NCI-H524 treated with DMSO at 0.1 percent for 48 hours (cell line): ENCODE data around the gene DMRTB1.

ENCODE experiments used
- DNase-seq: peaks from one replicate; lab custom pipeline; 2025; lab: John Stamatoyannopoulos, UW

DMRTB1 gene

DNA sequence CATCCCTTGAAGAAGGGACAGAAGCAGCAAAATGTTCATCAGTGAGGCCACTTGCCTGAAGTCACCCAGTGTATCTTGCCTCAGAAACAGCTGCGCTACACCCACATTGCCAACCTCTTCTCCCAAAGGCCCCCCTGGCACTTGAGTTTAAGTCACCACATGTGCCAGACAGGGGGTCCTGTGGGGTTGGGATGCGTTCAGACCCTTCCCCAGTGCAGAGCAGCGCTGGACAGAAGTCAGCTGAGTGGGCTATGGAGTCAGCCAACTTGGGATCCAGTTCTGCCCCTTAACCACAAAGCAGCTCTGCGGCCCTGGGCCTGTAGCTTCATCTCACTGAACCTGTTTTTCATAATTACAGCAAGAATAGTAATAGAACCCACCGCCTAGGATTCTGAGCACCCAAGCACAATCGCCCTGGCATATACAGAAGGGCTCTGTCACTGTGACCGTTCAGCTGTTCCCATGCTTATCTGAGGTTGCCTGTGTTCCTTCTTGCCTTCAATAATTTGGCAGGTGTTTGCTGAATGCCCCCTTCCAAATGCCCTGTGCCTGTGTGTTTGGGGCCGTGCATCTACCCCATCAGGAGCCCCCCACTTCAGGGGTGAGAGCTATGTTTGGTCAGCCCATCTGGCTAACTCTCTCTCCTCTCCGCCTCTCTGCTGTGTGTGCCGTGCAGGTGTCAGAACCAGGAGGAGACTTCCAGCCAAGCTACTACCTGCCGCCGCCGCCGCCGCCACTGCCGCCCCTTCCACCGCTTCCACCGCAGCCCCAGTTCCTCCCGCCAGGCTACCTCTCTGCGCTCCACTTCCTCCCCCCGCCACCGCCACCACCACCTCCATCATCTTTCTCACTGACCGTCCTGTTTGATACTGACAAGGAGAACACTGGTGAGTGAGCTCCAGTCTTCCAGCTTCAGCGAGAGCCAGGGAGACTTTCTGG lies 5.0 kb downstream of the DMRTB1 start:
- DNase-seq = no peak

DNA sequence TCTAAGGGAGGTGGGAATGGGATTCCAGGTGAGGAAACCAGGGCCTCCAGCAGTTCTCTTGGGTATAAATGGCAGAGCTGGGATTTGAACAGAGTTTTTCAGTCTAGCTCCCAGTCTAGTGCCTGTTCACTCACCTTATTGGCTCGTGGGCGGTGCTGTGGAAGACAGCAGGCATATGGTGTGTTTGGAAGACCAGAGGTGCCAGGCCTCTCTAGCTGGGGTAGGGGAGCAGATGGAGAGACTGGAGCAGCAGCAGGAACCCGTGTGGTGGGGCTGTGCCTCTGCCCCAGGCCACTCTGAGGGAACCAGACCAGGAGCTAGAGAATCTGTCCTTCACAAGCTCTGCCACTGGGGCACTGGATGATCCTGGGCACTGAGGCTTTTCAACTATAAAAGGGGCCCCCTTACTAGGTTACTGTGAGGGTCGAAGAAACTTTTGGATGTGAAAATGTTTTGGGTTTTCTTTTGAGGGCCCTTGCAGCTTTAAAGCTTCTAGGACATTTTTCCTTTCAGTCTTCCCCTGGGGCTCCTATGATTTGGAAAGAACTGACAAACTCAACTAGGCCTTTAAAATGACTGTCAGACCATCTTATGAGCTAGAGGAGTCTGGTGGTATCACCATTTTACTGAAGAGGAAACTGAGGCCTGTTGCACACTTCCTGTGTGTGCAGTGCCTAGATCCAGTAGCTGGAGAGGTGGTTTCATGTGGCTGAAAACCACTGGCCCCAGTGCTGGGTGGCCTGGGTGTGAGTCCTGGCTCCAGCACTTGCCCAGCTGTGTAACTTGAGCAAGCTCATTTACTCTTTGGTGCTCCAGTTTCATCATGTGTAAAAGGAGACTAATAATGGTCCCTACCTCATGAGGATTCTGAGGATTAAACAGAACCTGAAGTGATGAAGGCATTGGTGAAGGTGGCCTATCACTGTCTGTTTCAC lies 6.1 kb downstream of the DMRTB1 start:
- peak; percentile 56 for DNase-seq

DNA sequence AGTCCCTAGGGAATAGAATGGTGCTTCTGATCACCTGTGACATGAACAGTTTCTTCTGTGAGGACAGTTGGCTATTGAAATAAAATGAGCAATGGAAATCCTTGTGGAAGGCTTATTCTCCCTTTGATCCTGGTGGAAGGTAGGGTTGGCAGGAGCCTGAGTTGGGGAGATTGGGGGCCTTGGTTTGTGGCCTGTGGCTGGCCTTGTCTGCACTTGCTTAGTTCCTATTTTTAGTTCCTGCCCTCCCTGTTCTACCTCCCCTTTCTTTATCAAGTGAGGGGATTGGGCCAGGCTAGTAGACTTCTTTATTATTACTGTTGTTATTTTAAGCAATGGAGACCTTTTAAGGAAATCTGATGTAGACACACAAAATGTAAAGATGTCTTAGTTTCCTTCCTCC lies 8.2 kb downstream of the DMRTB1 start:
- DNase-seq = no peak

DNA sequence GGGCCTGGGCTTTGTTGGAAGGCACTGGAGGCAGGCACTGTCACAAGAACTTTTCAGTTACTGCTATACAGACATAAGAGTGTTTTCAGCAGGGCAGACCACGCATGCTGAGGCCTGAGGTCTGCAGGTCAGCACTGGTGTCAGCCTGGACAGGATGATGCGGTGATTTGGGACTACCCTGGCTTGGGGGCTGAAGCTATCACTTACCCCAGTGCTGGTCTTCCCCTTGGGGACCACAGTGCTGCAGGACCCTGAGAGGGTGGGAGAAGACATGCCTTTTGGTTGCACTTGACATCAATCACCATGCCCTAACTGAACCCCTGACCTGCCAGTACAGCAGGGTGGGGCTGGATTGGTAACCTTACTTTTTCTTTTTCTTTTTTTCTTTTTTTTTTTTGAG lies 9.2 kb downstream of the DMRTB1 start:
- DNase-seq = no peak

DNA sequence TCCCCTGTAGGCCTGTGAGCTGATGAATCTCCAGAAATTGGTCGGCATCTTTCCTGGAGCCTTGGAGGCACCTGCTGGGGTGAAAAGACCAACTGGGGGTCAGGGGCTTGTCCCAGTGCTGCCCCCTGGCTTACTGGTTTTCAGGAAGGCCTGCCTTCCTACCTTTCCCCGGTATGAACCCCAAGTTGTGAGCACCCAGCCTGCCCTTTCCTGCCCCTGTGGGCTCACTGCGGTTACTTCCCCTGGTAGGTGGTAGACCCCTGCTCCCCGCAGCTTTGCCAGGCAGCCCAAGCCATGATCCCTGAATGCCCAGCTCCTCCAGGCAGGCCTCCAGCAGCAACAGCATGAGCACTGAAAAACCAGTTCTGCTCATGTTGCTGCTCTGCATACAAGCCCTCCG lies 10.2 kb downstream of the DMRTB1 start:
- no peak for DNase-seq

DNA sequence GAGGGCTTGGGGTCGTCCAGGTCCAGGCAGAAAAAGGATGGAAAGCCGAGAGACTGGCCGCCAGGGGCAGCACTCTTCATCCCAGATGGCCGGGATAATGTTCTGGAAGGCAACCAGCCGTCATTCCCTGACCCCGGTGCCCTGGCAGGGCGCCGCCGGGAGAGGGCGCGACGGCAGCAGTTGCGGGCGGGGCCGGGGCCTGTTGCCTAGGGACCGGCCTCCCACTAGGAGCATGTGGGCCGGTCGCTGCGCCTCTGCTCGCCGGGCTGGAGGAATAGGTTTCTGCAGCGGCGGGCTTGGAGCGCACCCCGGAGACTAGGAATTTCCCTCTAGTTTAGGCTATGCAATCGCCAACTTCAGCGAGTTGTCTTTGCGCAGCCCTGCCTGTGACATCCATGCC lies 11.0 kb downstream of the DMRTB1 start:
- peak; percentile 16 for DNase-seq

DNA sequence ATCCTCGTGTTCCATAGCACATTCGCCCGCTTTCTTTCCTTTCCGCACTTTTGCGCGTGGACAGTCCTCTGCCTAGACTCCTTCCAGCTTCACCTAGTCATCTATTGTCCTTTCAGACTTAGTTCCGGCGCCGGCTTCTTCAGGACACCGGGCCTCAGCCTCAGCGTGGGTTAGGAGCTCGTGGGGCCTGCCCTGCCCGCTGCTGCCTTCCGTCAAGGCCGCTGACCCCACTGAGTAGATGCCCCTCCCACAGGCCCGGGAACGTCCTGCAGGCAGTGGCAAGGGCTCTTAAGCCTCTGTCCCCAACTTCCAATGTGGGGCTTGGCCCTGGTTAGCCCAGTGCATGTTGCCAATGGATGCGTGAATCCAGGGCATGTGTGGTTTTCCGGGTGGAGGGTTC lies 11.4 kb downstream of the DMRTB1 start:
- DNase-seq = no peak

DNA sequence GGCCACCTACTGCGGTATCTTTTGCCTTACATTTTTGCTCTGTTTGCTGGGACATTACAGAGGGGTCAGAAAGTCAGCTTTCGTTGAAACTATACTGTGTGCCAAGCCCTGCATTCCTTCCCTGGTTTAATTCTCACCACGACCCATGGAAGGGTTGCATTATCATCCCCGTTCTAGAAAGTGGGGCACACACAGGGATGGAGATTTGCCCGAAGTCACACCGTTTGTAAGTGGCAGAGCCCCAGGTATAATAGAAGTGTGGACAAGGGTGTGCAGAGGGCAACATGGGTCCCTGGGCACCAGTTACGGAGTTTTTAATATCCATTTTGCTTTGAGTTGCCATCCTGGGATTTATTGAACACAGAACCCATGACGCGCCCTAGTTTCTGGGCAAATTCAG lies 11.8 kb downstream of the DMRTB1 start:
- DNase-seq = no peak

DNA sequence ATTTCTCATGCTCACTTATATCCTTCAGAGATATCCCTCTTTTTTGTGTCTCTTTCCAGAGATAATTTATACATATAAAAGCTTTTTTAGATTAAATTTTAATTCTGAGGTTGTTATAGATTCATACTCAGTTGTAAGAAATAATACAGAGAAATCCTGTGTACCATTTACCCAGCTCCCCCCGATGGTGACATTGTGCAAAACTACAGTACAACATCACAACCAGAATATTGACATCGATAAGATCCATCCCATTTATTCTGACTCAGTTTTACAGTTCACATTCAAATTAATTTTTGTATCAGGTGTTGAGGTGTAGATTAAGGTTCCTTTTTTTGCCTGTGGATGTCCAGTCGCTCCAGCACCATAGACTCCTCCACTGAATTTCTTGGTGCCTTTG lies 14.3 kb downstream of the DMRTB1 start:
- DNase-seq = no peak

DNA sequence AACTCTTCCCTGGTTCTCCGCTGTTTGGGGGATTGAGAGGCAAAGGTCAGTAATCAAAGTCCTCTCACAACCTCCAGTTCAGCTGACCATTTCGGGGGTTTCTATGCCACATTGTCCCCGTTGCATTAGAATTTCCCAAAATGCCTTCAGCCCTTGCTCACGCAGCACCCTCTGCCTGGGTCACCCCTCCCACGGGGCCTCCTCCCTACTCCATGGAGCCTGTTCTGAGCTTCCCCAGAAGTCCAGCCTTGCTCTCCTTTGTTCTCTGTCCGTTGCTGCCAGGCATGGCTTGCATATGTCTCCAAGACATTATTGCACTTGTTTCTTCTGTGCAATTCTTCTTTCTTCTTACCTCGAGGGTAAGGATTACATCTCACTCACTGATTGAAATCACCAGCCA lies 16.5 kb downstream of the DMRTB1 start:
- DNase-seq = no peak

DNA sequence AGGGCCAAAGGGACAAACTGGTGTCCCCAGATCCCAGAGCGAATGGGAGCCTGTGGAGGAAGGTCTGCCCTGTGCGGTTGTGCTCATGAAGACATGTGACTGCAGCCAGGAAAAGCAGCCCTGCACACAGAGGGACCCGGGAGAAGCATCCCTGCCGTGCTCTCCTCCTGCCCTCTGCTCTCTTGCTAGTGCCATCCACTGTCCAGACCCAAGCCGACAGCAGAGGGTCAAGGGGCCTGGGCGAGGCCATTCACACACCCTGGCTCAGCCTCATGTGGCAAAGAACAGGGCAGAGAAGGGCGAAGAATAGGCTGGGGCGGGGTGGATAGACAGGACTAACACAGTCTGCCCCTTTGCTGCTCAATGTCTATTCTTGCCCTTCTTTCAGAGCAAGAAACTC lies 17.4 kb downstream of the DMRTB1 start:
- DNase-seq = no peak

DNA sequence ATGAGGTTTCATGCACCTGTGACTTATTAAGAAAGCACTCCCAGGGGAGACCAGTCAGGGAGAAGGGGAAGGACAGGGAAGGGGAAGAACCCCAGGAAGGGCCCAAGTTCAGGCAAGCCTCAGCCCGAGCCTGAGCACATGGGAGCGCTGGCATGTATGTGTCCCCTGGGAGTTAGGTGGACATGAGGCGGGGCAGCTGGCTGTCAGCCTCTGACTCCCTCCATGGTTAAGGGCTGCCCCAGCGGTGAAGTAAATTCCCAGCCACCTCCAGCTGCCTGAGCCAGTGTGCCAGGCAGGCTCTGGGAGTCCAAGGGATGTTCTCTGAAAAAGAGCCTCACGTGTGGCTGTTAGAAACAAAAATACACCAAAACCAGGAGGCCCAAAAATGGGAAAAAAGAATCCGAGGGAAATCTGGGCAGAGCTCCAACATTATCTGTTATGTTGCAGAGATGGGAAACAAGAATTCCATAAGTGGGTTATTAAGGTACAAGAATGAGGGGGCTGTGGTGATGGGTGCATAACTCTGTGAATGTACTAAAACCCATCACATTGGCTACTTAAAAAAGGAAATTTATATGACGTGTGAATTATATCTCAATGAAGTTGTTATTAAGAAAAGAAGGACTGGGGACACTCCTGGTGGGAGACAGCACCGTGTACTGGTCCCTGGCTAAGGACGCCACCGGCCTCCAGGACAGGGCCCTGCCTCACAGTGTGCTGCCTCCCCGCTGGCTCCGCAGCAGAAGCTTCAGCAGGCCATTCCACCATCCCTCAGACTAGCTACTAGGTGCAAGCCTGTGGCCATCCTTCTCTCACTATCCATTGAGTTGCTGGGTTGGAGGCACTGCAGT lies 18.7 kb downstream of the DMRTB1 start:
- no peak for DNase-seq

DNA sequence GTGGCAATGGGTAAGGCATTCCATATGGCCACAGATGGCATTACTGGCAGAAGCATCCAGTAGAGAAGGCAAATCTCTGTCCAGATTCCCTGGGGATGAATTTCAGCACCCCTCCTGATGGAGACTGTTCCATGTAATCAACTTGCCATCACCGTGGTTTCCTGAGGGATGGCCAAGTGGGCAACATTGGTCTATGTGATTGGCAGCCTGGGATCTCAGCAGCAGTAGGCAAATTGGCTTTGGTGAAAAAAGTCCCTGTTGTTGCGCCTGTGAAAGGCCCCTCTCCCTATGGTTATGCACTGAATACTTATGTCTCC lies 19.3 kb downstream of the DMRTB1 start:
- DNase-seq = peak; percentile 64

DNA sequence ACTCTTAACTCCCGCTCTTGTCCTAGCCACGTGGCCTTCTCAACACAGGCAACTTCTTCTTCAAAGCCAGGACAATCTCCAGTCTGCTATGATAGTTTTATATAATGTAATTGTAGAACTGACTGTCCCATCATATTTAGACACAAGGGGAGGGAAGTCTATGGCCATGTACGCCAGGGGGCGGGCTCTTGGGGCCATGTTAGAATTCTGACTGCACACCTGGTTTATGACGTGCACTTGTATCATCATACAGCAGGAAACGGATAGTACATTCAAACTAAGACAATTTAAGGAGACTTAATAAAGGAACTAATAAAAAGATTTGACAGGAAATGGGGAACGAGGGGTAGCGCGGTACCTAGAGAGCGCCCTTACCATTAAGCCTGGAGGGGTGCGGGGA lies 21.5 kb downstream of the DMRTB1 start:
- no peak for DNase-seq

DNA sequence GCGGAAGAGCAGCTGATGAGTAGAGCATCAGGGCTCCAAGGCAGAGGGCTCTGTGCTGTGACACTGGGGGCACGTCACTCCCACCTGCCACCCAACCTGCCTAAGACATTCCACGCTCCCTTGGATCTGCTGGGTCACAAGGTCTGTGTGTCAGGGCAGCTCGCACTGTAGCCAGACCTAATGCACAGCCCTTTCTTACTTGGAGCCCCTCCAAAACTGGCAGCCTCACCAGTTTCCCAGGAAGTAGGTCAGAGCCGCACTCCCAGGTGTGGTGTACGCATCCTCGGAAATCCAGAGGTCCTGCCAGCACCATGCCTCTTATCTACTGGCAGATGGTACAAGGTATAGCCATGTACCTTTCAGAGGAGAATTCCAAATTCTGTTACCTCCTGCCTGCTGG lies 22.3 kb downstream of the DMRTB1 start:
- no peak for DNase-seq

DNA sequence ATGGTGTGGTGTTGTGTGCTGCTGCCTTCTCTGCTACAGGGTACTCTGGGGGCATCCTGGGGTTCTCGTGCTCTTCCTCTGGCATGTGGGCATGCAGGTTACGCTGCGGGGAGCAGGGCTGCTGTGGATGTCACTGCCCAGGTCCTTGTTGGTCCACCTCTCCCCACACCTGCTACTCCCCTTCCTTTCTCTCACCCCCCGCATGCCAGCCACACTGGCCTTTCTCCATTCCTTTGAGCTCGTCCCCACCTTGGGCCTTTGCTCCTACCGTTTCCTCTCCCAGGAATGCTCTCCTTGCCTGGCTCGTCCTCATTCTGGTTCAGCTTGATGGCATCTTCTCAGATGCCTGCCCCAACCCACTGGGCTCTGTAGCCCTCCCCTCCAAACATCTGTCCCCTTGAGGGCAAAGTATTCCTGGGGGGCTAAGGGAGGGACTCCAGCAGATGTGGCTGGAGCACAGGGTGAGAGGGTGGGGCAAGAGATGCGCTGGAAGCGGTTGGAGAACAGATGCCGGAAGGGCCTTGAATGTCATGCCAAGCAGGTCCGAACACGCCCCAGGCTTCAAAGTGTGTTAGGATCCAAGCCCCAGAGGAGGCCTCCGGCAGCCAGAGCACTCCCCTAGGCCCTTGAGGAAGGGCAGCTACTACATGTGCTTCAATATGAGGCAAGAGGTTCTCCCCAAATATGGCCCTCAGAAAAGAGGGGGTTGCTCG lies 23.4 kb downstream of the DMRTB1 start:
- no peak for DNase-seq

DNA sequence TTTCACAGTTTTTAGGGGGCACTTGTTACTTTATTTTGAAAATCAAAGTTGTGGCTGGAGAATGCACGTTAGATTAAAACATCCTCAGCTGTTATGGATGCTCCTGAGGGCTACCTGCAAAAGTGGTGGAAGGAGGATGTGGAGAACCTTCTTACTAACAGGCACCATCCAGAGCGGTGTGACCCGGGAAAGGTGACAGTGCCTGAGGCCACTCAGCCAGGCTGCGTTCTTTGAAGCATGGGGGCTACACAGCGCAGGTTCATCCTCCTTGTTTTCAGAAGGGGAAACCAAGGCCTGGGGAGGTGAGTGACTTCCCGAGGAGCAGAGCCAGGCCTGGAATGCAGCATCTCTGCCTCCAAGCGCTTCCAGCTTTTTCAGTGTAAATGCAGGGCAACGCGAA lies 24.0 kb downstream of the DMRTB1 start:
- no peak for DNase-seq

DNA sequence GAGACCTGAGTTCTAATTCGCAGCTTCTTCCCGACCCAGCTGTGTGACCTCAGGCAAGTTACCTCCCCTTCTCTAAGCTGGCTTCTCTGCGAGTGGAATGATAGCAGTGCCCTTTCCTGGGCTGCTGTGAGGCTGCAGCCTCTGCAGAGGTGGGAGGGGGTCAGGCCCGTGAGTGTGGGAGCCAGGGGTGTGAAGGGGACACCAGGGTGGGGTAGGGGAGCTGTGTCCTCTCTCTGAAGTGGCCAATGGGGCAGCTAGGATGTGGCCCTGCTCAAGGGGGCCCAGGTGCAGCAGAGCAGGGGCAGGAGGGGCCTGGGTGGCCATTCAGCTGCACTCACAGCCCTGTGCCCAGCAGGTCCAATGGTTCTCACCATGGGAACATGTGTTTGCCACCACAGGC lies 24.5 kb downstream of the DMRTB1 start:
- no peak for DNase-seq

DNA sequence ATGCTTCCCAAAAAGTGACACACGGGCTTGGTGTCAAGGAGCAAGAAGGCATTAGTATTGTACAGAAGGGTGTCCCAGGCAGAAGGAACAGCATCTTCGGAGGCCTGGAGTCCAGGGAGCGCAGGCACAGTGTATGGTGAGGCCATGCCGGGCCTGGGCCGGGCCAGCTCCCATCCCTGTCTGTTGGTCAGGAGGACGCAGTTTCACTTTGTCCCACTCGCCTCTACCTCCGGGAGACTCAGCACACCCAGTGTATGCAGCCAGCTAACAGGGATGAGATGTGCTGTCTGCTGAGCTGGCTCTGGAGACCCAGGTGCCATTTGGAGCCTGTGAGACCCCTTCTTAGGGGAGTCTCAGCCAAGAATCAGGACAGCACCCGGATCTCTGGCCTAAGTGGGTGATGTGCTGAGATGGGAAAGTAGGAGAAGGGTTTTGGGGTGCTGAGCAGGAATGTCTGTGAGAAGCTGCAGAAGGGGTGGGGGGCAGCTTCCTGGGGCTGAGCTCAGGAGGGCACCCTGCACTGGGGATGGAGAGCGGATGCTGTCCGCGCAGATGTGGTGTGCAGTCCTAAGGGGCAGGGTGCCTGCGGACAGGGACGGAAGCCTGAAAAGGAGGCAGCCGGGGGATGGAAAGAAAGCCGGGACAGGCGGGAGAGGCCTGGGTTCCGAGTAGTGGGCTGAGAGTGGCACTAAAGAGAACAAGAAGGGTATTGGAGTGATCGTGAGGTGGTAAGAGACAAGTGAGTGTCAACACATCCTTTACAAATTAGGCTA lies 25.7 kb downstream of the DMRTB1 start:
- DNase-seq = no peak

DNA sequence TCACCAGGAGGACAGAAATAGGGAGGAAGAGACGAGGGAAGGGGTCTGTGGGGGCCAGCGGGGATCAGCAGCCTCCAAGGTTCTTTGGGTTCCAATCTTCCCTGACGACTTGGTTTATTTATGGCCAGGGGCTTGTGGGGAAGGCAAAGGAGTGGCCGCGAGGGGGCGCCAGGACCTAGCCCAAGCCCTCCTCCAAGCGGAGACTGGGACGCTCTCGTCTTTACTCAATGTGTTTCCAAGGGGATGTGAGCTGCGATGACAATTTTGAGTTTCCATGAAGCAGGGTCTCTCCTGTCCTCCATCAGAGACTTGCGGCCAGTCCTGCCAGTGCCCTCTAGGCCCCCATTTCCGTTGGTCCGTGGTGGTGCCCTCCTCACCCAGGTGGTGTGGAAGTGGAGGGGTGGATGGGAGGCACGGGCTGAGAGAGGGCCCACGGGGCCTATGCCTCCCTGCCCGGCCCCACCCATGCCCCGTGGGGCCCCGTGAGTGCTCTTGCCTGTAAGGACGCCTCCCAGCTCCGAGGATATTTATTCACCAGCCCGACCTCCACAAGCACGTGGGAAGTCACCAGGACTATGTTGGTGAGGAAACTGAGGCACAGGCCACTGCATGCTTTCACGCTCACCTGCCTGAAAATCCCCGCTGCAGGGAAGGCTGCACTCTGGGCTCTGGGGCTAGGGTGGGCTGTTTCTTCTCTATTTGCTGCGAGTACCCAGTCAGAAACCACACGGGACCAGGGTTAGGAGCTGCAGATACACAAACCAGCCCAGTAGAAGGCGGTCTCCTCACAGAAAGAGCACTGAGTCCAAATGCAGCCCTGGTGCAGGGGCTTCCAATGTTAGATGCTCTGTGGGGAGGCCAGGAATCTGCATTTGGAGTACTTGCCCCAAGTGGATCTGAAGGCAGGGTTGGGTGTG lies 26.5 kb downstream of the DMRTB1 start:
- peak; percentile 43 for DNase-seq
